HCT116 (cell line): ENCODE measurements around the gene CADPS. TPM values are rescaled to one million over a fixed set of nuclear protein-coding genes. Genes with fewer than 3 reads are reported as not detected.

Experiments used
- ATAC-seq: fragments of 200-7000 bp; cut with Tn5 transposase; 2 replicates; pipeline ENCODE4 v1.9.1; 2020; ENCODE audit warnings: mild to moderate bottlenecking, moderate library complexity
- BruUV-seq: library from RNA; stranded (reverse); fragments of 400-500 nt; replicated peaks from 2 replicates; lab custom pipeline; 2021; lab: Mats Ljungman, UMichigan
- CTCF ChIA-PET: fragments of 300-600 bp; sonication (Branson Sonifier 250); formaldehyde crosslinking; loops from one replicate; lab custom pipeline; 2021; ENCODE audit warnings: antibody characterized with exemption; lab: Charles Lee
- POLR2A ChIA-PET: fragments of 300-600, 350-600 bp; sonication (Branson Sonifier 250); formaldehyde crosslinking; loops from one replicate; lab custom pipeline; 2021; ENCODE audit warnings: antibody characterized with exemption; lab: Charles Lee
- RAD21 ChIA-PET, 2 experiments: fragments of 300-600 bp; sonication (Branson Sonifier 250); formaldehyde crosslinking; loops; one replicate each; lab custom pipeline; 2023; ENCODE audit warnings: low total read pairs in 2 of 2; ENCODE audit not compliant: uncharacterized antibody in 2 of 2, unreplicated experiment in 2 of 2, low non-redundant PET in 1 of 2; lab: Charles Lee
- DNase-seq: peaks from one replicate; pipeline ENCODE4 v3.0.0-alpha.2; 2010; ENCODE audit warnings: low read depth, low spot score
- H2AFZ ChIP-seq: fragments of 200-600 bp; shearing (Covaris generic), sonication (generic); 2 replicates; pipeline ENCODE4 v1.6.1; 2017; ENCODE audit warnings: low read depth, mixed run types, mixed read lengths, antibody characterized with exemption, low read length; ENCODE audit not compliant: poor library complexity, severe bottlenecking
- H3K27ac ChIP-seq: 2 replicates; pipeline ENCODE4 v1.5.1; 2012; ENCODE audit warnings: low read depth, low read length
- H3K27me3 ChIP-seq: fragments of 200-600 bp; sonication (generic); 2 replicates; pipeline ENCODE4 v1.6.1; 2016; ENCODE audit warnings: mixed run types, low read length, mixed read lengths; ENCODE audit not compliant: insufficient read depth
- H3K36me3 ChIP-seq, 2 experiments: fragments of 200-500 bp in 1 of 2; fragments of 200-600 bp in 1 of 2; sonication (Bioruptor generic) in 1 of 2; sonication (generic) in 1 of 2; 2 replicates each; pipeline versions ENCODE4 v1.5.1 to v1.6.1; 2014 to 2016; ENCODE audit warnings: low read length in 2 of 2, inconsistent platforms in 1 of 2, mixed read lengths in 1 of 2, mixed run types in 1 of 2; ENCODE audit not compliant: insufficient read depth in 2 of 2, control insufficient read depth in 1 of 2
- H3K4me1 ChIP-seq, 2 experiments: fragments of 200-600 bp in 1 of 2; sonication (generic) in 1 of 2; 2 replicates each; pipeline versions ENCODE4 v1.5.1 to v1.6.1; 2012 to 2017; ENCODE audit warnings: low read length in 2 of 2, inconsistent platforms in 1 of 2, mild to moderate bottlenecking in 1 of 2, mixed read lengths in 1 of 2, mixed run types in 1 of 2, moderate library complexity in 1 of 2; ENCODE audit not compliant: insufficient read depth in 2 of 2, control insufficient read depth in 1 of 2
- H3K4me2 ChIP-seq: fragments of 200-600 bp; sonication (generic); 2 replicates; pipeline ENCODE4 v1.6.1; 2017; ENCODE audit warnings: mixed run types, low read length, mixed read lengths
- H3K4me3 ChIP-seq, 2 experiments: fragments of 200-600 bp in 1 of 2; sonication (generic) in 1 of 2; replicated peaks in 1 of 2; 2 replicates each; pipeline ENCODE4 v1.5.1; 2011 to 2016; ENCODE audit warnings: low read length in 2 of 2, control low read depth in 1 of 2, low read depth in 1 of 2, mild to moderate bottlenecking in 1 of 2, mixed read lengths in 1 of 2, mixed run types in 1 of 2
- H3K79me2 ChIP-seq: fragments of 200-600 bp; sonication (generic); 2 replicates; pipeline ENCODE4 v1.6.1; 2017; ENCODE audit warnings: mild to moderate bottlenecking, mixed run types, low read length, moderate library complexity, mixed read lengths; ENCODE audit not compliant: insufficient read depth
- H3K9ac ChIP-seq: fragments of 200-600 bp; sonication (generic); 2 replicates; pipeline ENCODE4 v1.6.1; 2016; ENCODE audit warnings: low read length, mixed read lengths
- H3K9me2 ChIP-seq: fragments of 200-600 bp; sonication (generic), shearing (Covaris generic); 2 replicates; pipeline ENCODE4 v1.6.1; 2017; ENCODE audit warnings: mixed run types, mild to moderate bottlenecking, moderate library complexity; ENCODE audit not compliant: insufficient read depth
- H3K9me3 ChIP-seq, 2 experiments: fragments of 200-500 bp in 1 of 2; fragments of 200-600 bp in 1 of 2; sonication (Bioruptor generic) in 1 of 2; sonication (generic) in 1 of 2; 2 replicates each; pipeline ENCODE4 v1.6.1; 2014 to 2017; ENCODE audit warnings: low read length in 2 of 2, mixed read lengths in 2 of 2, inconsistent platforms in 1 of 2, low read depth in 1 of 2, mild to moderate bottlenecking in 1 of 2, mixed run types in 1 of 2, moderate library complexity in 1 of 2; ENCODE audit not compliant: control insufficient read depth in 1 of 2, insufficient read depth in 1 of 2
- H4K20me1 ChIP-seq: fragments of 200-600 bp; sonication (generic), shearing (Covaris generic); 2 replicates; pipeline ENCODE4 v1.6.1; 2017; ENCODE audit warnings: mixed run types, mild to moderate bottlenecking, moderate library complexity; ENCODE audit not compliant: insufficient read depth
- ATF3 ChIP-seq: IDR thresholded peaks from 2 replicates; pipeline ENCODE4 v1.6.1; 2012
- CBX3 ChIP-seq: IDR thresholded peaks from 2 replicates; pipeline ENCODE4 v1.6.1; 2012; ENCODE audit warnings: low read depth
- CTCF ChIP-seq, 3 experiments: fragments of 200-600 bp in 1 of 3; sonication (generic) in 1 of 3; IDR thresholded peaks in 2 of 3; conservative IDR thresholded peaks in 1 of 3; 2 replicates each; pipeline ENCODE4 v1.5.1; 2012 to 2017; ENCODE audit warnings: low read depth in 2 of 3, low read length in 2 of 3, antibody characterized with exemption in 1 of 3, borderline replicate concordance in 1 of 3, control low read depth in 1 of 3, mild to moderate bottlenecking in 1 of 3, mixed read lengths in 1 of 3, mixed run types in 1 of 3, moderate library complexity in 1 of 3; ENCODE audit not compliant: insufficient read depth in 1 of 3
- EGR1 ChIP-seq: IDR thresholded peaks from 2 replicates; pipeline ENCODE4 v1.6.1; 2012; ENCODE audit warnings: low read depth
- EZH2 ChIP-seq: fragments of 200-600 bp; sonication (generic); IDR thresholded peaks from 2 replicates; pipeline ENCODE4 v1.6.1; 2017; ENCODE audit warnings: antibody characterized with exemption, mixed run types
- FOSL1 ChIP-seq: IDR thresholded peaks from 2 replicates; pipeline ENCODE4 v1.6.1; 2012; ENCODE audit warnings: low read depth
- JUND ChIP-seq: IDR thresholded peaks from 2 replicates; pipeline ENCODE4 v1.6.1; 2012
- MAX ChIP-seq: IDR thresholded peaks from 2 replicates; pipeline ENCODE4 v1.6.1; 2012
- POLR2A ChIP-seq: IDR thresholded peaks from 2 replicates; pipeline ENCODE4 v1.7.0; 2011; ENCODE audit warnings: borderline replicate concordance; ENCODE audit not compliant: insufficient read depth, insufficient read length; ENCODE audit errors: extremely low read depth
- POLR2AphosphoS5 ChIP-seq: IDR thresholded peaks from 2 replicates; pipeline ENCODE4 v1.6.1; 2011; ENCODE audit warnings: mild to moderate bottlenecking, low read depth, low read length, moderate library complexity
- RAD21 ChIP-seq: IDR thresholded peaks from 2 replicates; pipeline ENCODE4 v1.6.1; 2012; ENCODE audit warnings: low read depth, mild to moderate bottlenecking
- REST ChIP-seq: IDR thresholded peaks from 2 replicates; pipeline ENCODE4 v1.6.1; 2012; ENCODE audit warnings: low read depth
- SIN3A ChIP-seq: IDR thresholded peaks from 2 replicates; pipeline ENCODE4 v1.6.1; 2012; ENCODE audit warnings: low read depth
- SRF ChIP-seq: IDR thresholded peaks from 2 replicates; pipeline ENCODE4 v1.6.1; 2012; ENCODE audit warnings: low read depth
- YY1 ChIP-seq: IDR thresholded peaks from 2 replicates; pipeline ENCODE4 v1.6.1; 2011; ENCODE audit warnings: low read length, low read depth, moderate library complexity, mild to moderate bottlenecking; ENCODE audit not compliant: insufficient replicate concordance; ENCODE audit errors: extremely low read depth
- ZNF274 ChIP-seq: fragments of 200-500 bp; sonication (Bioruptor generic); IDR thresholded peaks from 2 replicates; pipeline ENCODE4 v1.6.1; 2014; ENCODE audit warnings: mild to moderate bottlenecking, low read depth, low read length, inconsistent platforms
- intact Hi-C: fragments of 100-400 bp; cut with micrococcal nuclease; formaldehyde crosslinking; loops from 2 replicates; pipeline ENCODE4 v1.10.0; 2022
- total RNA-seq: library from RNA; stranded (reverse); gene quantifications from one replicate; pipeline ENCODE4 v1.2.1, GENCODE V29; 2021; ENCODE audit not compliant: unreplicated experiment

The CADPS gene
- total RNA-seq, 1 experiment from 2014 or later, result not detected

GRCh38 chr3:62638316-62638715 is 236.9 kb downstream of the CADPS start:
- H3K4me2 ChIP-seq, result no peak overlapping the region
- intact Hi-C loops, result no loop called here
- H3K4me1 ChIP-seq, result no peaks in the 10 kb centered on the region
- no peak overlapping the region for H3K4me3 ChIP-seq
- H3K36me3 ChIP-seq, result no peaks in the 10 kb centered on the region
- no TSS peak for BruUV-seq
- H3K9me2 ChIP-seq, result no peaks in the 10 kb centered on the region
- no peaks in the 10 kb centered on the region for H3K79me2 ChIP-seq
- H3K27ac ChIP-seq, result no peak overlapping the region
- H3K9ac ChIP-seq, result no peak overlapping the region
- TF ChIP-seq CTCF (IDR thresholded peaks at IDR 0.05 in 2 of 3, conservative IDR thresholded peaks at IDR 0.05 in 1 of 3; ENCODE audit: borderline replicate concordance in 1 of 3, insufficient read depth in 1 of 3, low read depth in 2 of 3, low read length in 2 of 3), result no peak
- no peak for TF ChIP-seq EGR1
- TF ChIP-seq REST, result no peak
- TF ChIP-seq EZH2, result no peak
- no peak for TF ChIP-seq RAD21
- no peak for TF ChIP-seq POLR2AphosphoS5
- TF ChIP-seq JUND, result no peak
- no peak for TF ChIP-seq FOSL1
- TF ChIP-seq ATF3, result no peak
- TF ChIP-seq SIN3A, result no peak
- TF ChIP-seq YY1, result no peak
- no peak for TF ChIP-seq ZNF274
- no peak for TF ChIP-seq SRF
- no peak for TF ChIP-seq CBX3
- TF ChIP-seq POLR2A, result no peak
- no peak for TF ChIP-seq MAX
- H2AFZ ChIP-seq, result no peak overlapping the region
- ChIA-PET CTCF (no interaction called here), RAD21 (no interaction called here), POLR2A (no interaction called here)
- H3K9me3 ChIP-seq, result no peaks in the 10 kb centered on the region
- peaks cover 33% of the 10 kb centered on the region for H3K27me3 ChIP-seq
- ATAC-seq (no peak), DNase-seq (no peak)
- no peaks in the 10 kb centered on the region for H4K20me1 ChIP-seq
